ENCODE results near the gene NUP50. TPM values are rescaled to one million over a fixed set of nuclear protein-coding genes. Genes with fewer than 3 reads are reported as not detected.

NUP50 gene
- polyA plus RNA-seq, 1 experiment = 13.9 TPM

- Histone ChIP-seq H3K9me3 (ENCODE audit: control insufficient read depth, insufficient read depth, low read length) (no peaks in the 10 kb centered on the region), H3K27me3 (ENCODE audit: control insufficient read depth, insufficient read depth, low read length) (no peaks in the 10 kb centered on the region), H3K4me3 (ENCODE audit: low read depth, low read length) (no peak overlapping the region), H3K27ac (ENCODE audit: low read depth, low read length) (no peak overlapping the region)
- ChIA-PET POLR2A (no interaction called here), CTCF (interaction anchor here (0.6 kb wide), 1 partner anchor 11 kb away, joined by 5 read pairs; no protein-coding TSS in a partner anchor)
- no peak for TF ChIP-seq CTCF (IDR thresholded peaks at IDR 0.05; ENCODE audit: low read depth, low read length)
- DNase-seq (ENCODE audit: low read depth, low spot score) = no peak
Observed at GRCh38 chr22:45172881-45173585, 9.3 kb downstream of the NUP50 start.

- H3K9me3 ChIP-seq (ENCODE audit: control insufficient read depth, insufficient read depth, low read length) = no peaks in the 10 kb centered on the region
- no peak overlapping the region for H3K27ac ChIP-seq (ENCODE audit: low read depth, low read length)
- no peak overlapping the region for H3K4me3 ChIP-seq (ENCODE audit: low read depth, low read length)
- ChIA-PET POLR2A (no interaction called here), CTCF (interaction anchor here (0.9 kb wide), 1 partner anchor 138 kb away, joined by 3 read pairs; no protein-coding TSS in a partner anchor)
- no peak for DNase-seq (ENCODE audit: low read depth, low spot score)
- TF ChIP-seq CTCF (IDR thresholded peaks at IDR 0.05; ENCODE audit: low read depth, low read length) = no peak
- H3K27me3 ChIP-seq (ENCODE audit: control insufficient read depth, insufficient read depth, low read length) = no peaks in the 10 kb centered on the region
Observed at GRCh38 chr22:45179276-45180049, 15.7 kb downstream of the NUP50 start.

- no peak overlapping the region for H3K4me3 ChIP-seq (ENCODE audit: low read depth, low read length)
- POLR2A ChIA-PET = no interaction called here
- TF ChIP-seq CTCF (IDR thresholded peaks at IDR 0.05; ENCODE audit: low read depth, low read length) = no peak
- H3K9me3 ChIP-seq (ENCODE audit: control insufficient read depth, insufficient read depth, low read length) = no peaks in the 10 kb centered on the region
- H3K27ac ChIP-seq (ENCODE audit: low read depth, low read length) = no peak overlapping the region
- no peak for DNase-seq (ENCODE audit: low read depth, low spot score)
- H3K27me3 ChIP-seq (ENCODE audit: control insufficient read depth, insufficient read depth, low read length) = no peaks in the 10 kb centered on the region
- CTCF ChIA-PET = interaction anchor here (0.9 kb wide), 1 partner anchor 137 kb away, joined by 3 read pairs; no protein-coding TSS in a partner anchor
Observed at GRCh38 chr22:45180146-45180679, 16.5 kb downstream of the NUP50 start.

- H3K4me3 ChIP-seq (ENCODE audit: low read depth, low read length) = no peak overlapping the region
- DNase-seq (ENCODE audit: low read depth, low spot score) = no peak
- ChIA-PET CTCF (interaction anchor here (0.5 to 0.6 kb wide), 2 partner anchors 9 to 20 kb away, joined by 3 read pairs; no protein-coding TSS in a partner anchor), POLR2A (no interaction called here)
- no peaks in the 10 kb centered on the region for H3K9me3 ChIP-seq (ENCODE audit: control insufficient read depth, insufficient read depth, low read length)
- no peak for TF ChIP-seq CTCF (IDR thresholded peaks at IDR 0.05; ENCODE audit: low read depth, low read length)
- H3K27me3 ChIP-seq (ENCODE audit: control insufficient read depth, insufficient read depth, low read length) = no peaks in the 10 kb centered on the region
- H3K27ac ChIP-seq (ENCODE audit: low read depth, low read length) = no peak overlapping the region
Observed at GRCh38 chr22:45181240-45181639, 17.5 kb downstream of the NUP50 start.

- DNase-seq (ENCODE audit: low read depth, low spot score) = no peak
- Histone ChIP-seq H3K27ac (ENCODE audit: low read depth, low read length) (no peak overlapping the region), H3K27me3 (ENCODE audit: control insufficient read depth, insufficient read depth, low read length) (no peaks in the 10 kb centered on the region), H3K4me3 (ENCODE audit: low read depth, low read length) (no peak overlapping the region), H3K9me3 (ENCODE audit: control insufficient read depth, insufficient read depth, low read length) (no peaks in the 10 kb centered on the region)
- POLR2A ChIA-PET = no interaction called here
- CTCF ChIA-PET = no interaction called here
- TF ChIP-seq CTCF (IDR thresholded peaks at IDR 0.05; ENCODE audit: low read depth, low read length) = no peak
Observed at GRCh38 chr22:45181766-45182165, 18.0 kb downstream of the NUP50 start.
